K562 (cell line): Measurements from ENCODE around the gene KLHL13. TPM values are rescaled to one million over a fixed set of nuclear protein-coding genes. Genes with fewer than 3 reads are reported as not detected.

ENCODE experiments used
- ATAC-seq: fragments of 200-7000 bp; cut with Tn5 transposase; 3 replicates; pipeline ENCODE4 v1.9.1; 2020; ENCODE audit warnings: moderate library complexity
- BruUV-seq: library from RNA; stranded (reverse); fragments of 400-500 nt; replicated peaks from 2 replicates; lab custom pipeline; 2021; lab: Mats Ljungman, UMichigan
- CTCF ChIA-PET: fragments of 300-600 bp; formaldehyde crosslinking; extraction: SDS; loops from one replicate; lab custom pipeline; 2021; ENCODE audit warnings: low intra/inter-chr PET ratio; lab: Yijun Ruan, JAX
- POLR2A ChIA-PET: fragments of 300-600, 350-650 bp; sonication (Branson Sonifier 250); formaldehyde crosslinking; extraction: SDS; loops from one replicate; lab custom pipeline; 2021; ENCODE audit warnings: antibody characterized with exemption, inconsistent platforms; lab: Yijun Ruan, JAX
- DNase-seq, 4 experiments: peaks; one replicate each; pipeline versions ENCODE4 v3.0.0 to v3.0.0-alpha.2; 2011 to 2018; ENCODE audit warnings: low spot score in 3 of 4, mixed read lengths in 3 of 4; ENCODE audit errors: extremely low read depth in 1 of 4
- FAIRE-seq: peaks from 2 replicates; lab custom pipeline; 2011; peaks lifted over from hg19 to GRCh38; lab: Jason Lieb, UNC
- H2AFZ ChIP-seq: 2 replicates; pipeline ENCODE4 v1.6.0; 2011; ENCODE audit warnings: low read depth, low read length, control low read depth, inconsistent platforms
- H3K27ac ChIP-seq: fragments of 200-600 bp; 3 replicates; pipeline ENCODE4 v1.8.0; 2011; ENCODE audit warnings: low read depth, mild to moderate bottlenecking, control low read depth, inconsistent platforms, low read length, moderate library complexity, mixed read lengths; ENCODE audit errors: extremely low read depth
- H3K27me3 ChIP-seq, 2 experiments: fragments of 300-600 bp in 1 of 2; 2 replicates in 1 of 2; 3 replicates in 1 of 2; pipeline versions ENCODE4 v1.6.0 to v1.8.0; 2011; ENCODE audit warnings: inconsistent platforms in 2 of 2, low read length in 2 of 2, mild to moderate bottlenecking in 1 of 2, mixed read lengths in 1 of 2, moderate library complexity in 1 of 2; ENCODE audit not compliant: control insufficient read depth in 2 of 2, insufficient read depth in 2 of 2
- H3K36me3 ChIP-seq: fragments of 300-600 bp; 3 replicates; pipeline ENCODE4 v1.8.0; 2011; ENCODE audit warnings: mild to moderate bottlenecking, low read length, inconsistent platforms; ENCODE audit not compliant: control insufficient read depth, insufficient read depth
- H3K4me1 ChIP-seq, 2 experiments: fragments of 200-600 bp in 1 of 2; replicated peaks in 1 of 2; 2 replicates in 1 of 2; 3 replicates in 1 of 2; pipeline versions ENCODE4 v1.5.1 to v1.8.0; 2011; ENCODE audit warnings: inconsistent platforms in 2 of 2, low read length in 2 of 2, mild to moderate bottlenecking in 1 of 2, mixed read lengths in 1 of 2, moderate library complexity in 1 of 2; ENCODE audit not compliant: control insufficient read depth in 2 of 2, insufficient read depth in 2 of 2
- H3K4me2 ChIP-seq: 2 replicates; pipeline ENCODE4 v1.6.1; 2011; ENCODE audit warnings: low read length, control low read depth, inconsistent platforms, mixed read lengths; ENCODE audit not compliant: insufficient read depth
- H3K4me3 ChIP-seq: fragments of 200-600 bp; sonication (generic), shearing (Covaris generic); 2 replicates; pipeline ENCODE4 v1.5.1; 2016; ENCODE audit warnings: control low read depth, inconsistent platforms
- H3K79me2 ChIP-seq: fragments of 200-600 bp; 3 replicates; pipeline ENCODE4 v1.8.0; 2011; ENCODE audit warnings: low read length, inconsistent platforms; ENCODE audit not compliant: control insufficient read depth, insufficient read depth
- H3K9ac ChIP-seq, 2 experiments: 2 replicates each; pipeline versions ENCODE4 v1.6.0 to v1.6.1; 2011; ENCODE audit warnings: low read depth in 2 of 2, low read length in 2 of 2, control low read depth in 1 of 2, inconsistent platforms in 1 of 2, mild to moderate bottlenecking in 1 of 2, mixed read lengths in 1 of 2; ENCODE audit not compliant: insufficient read depth in 1 of 2
- H3K9me1 ChIP-seq: one replicate; pipeline ENCODE4 v1.6.0; 2011; ENCODE audit warnings: inconsistent platforms, mild to moderate bottlenecking, low read length, moderate library complexity; ENCODE audit not compliant: control insufficient read depth, insufficient read depth
- H3K9me3 ChIP-seq: replicated peaks from 2 replicates; pipeline ENCODE4 v1.5.1; 2011; ENCODE audit warnings: low read depth, low read length, inconsistent platforms; ENCODE audit not compliant: control insufficient read depth, insufficient read depth
- H4K20me1 ChIP-seq: replicated peaks from 2 replicates; pipeline ENCODE4 v1.6.1; 2011; ENCODE audit warnings: low read length, inconsistent platforms, mixed read lengths; ENCODE audit not compliant: control insufficient read depth, insufficient read depth
- BRD9 ChIP-seq: fragments of 450-650 bp; IDR thresholded peaks from 2 replicates; pipeline ENCODE4 v1.6.1; 2018; ENCODE audit warnings: low read depth; ENCODE audit not compliant: partially characterized antibody
- CCNT2 ChIP-seq: IDR thresholded peaks from 2 replicates; pipeline ENCODE4 v1.6.1; 2011; ENCODE audit warnings: borderline replicate concordance, low read depth, mild to moderate bottlenecking, moderate library complexity, mixed read lengths, low read length; ENCODE audit not compliant: insufficient read length; ENCODE audit errors: extremely low read depth
- HMG20A ChIP-seq: fragments of 450-650 bp; formaldehyde crosslinking; conservative IDR thresholded peaks from 2 replicates; pipeline ENCODE4 v1.4.0; 2020; ENCODE audit warnings: mild to moderate bottlenecking, mixed read lengths
- HMGN3 ChIP-seq: IDR thresholded peaks from 2 replicates; pipeline ENCODE4 v1.6.1; 2011; ENCODE audit warnings: borderline replicate concordance, low read depth, mild to moderate bottlenecking, mixed read lengths, low read length; ENCODE audit not compliant: insufficient read length; ENCODE audit errors: extremely low read depth
- MIER1 ChIP-seq: fragments of 450-650 bp; IDR thresholded peaks from 2 replicates; pipeline ENCODE4 v1.6.1; 2016; ENCODE audit warnings: antibody characterized with exemption, mild to moderate bottlenecking, low read depth
- NCOA1 ChIP-seq: fragments of 450-650 bp; IDR thresholded peaks from 2 replicates; pipeline ENCODE4 v1.6.1; 2016; ENCODE audit warnings: low read depth
- NR1H2 ChIP-seq: sonication (generic); formaldehyde crosslinking; IDR thresholded peaks from 2 replicates; pipeline ENCODE4 v1.4.0; 2020; ENCODE audit warnings: mild to moderate bottlenecking, missing genetic modification reagents
- SFPQ ChIP-seq: fragments of 200-400 bp; formaldehyde crosslinking; IDR thresholded peaks from 2 replicates; pipeline ENCODE4 v1.6.1; 2017; ENCODE audit warnings: mild to moderate bottlenecking, low read depth, low read length, moderate library complexity
- SRSF1 ChIP-seq: fragments of 200-400 bp; formaldehyde crosslinking; IDR thresholded peaks from 2 replicates; pipeline ENCODE4 v1.6.1; 2017; ENCODE audit warnings: mild to moderate bottlenecking, low read depth, low read length, moderate library complexity
- ZNF212 ChIP-seq: fragments of 450-650 bp; formaldehyde crosslinking; IDR thresholded peaks from 2 replicates; pipeline ENCODE4 v1.4.0; 2020; ENCODE audit warnings: mild to moderate bottlenecking
- WGBS: fragments of 100-300 bp; shearing (Covaris generic); methylation state at CpG from one replicate; pipeline ENCODE4 v1.1.6; 2016; ENCODE audit warnings: low coverage, mixed read lengths; ENCODE audit not compliant: insufficient coverage; ENCODE audit errors: missing lambda C conversion rate; 5-methylcytosine and 5-hydroxymethylcytosine counted together
- in situ Hi-C: fragments of 300-500 bp; cut with MboI; formaldehyde crosslinking; loops from 4 replicates; pipeline ENCODE4 v1.15.0; 2018; ENCODE audit warnings: inconsistent platforms, mixed read lengths
- intact Hi-C: fragments of 100-400 bp; cut with micrococcal nuclease; formaldehyde crosslinking; loops from 2 replicates; pipeline ENCODE4 v1.14.2; 2022
- polyA plus RNA-seq, 8 experiments: library from polyadenylated mRNA; depleted of rRNA in 4 of 8; stranded (reverse) in 5 of 8; unstranded in 3 of 8; fragments of >200 nt; fragmentation: Nextera tagmentation in 2 of 8; fragmentation: Illumina TruSeq in 1 of 8; extraction: Ambion mirVana in 2 of 8; extraction: Trizol in 1 of 8; gene quantifications; 2 replicates each; pipeline versions ENCODE4 v1.2.1 to v1.2.3, GENCODE V29; 2011 to 2014; ENCODE audit warnings: inconsistent platforms in 1 of 8, missing spikeins in 1 of 8
- total RNA-seq, 7 experiments: library from RNA; depleted of rRNA in 6 of 7; stranded (reverse); fragments of >200 nt in 6 of 7; fragmentation: Illumina TruSeq in 2 of 7; extraction: Trizol in 2 of 7; gene quantifications; 2 replicates each; pipeline versions ENCODE4 v1.2.1 to v1.2.3, GENCODE V29; 2011 to 2021; ENCODE audit warnings: low replicate concordance in 1 of 7

KLHL13 gene
- total and polyA plus RNA-seq, 9 of the 15 experiments (the other 6 are each of a cell fraction or from before 2014, with no cell fraction given): 1.2 to 4.1 (median 2.2) TPM

- Histone ChIP-seq H2AFZ (no peak overlapping the region), H3K79me2 (no peaks in the 10 kb centered on the region), H3K27me3 (no peaks in the 10 kb centered on the region), H4K20me1 (no peaks in the 10 kb centered on the region), H3K9me1 (no peaks in the 10 kb centered on the region), H3K9me3 (no peaks in the 10 kb centered on the region), H3K4me1 (no peaks in the 10 kb centered on the region), H3K9ac (no peak overlapping the region), H3K36me3 (no peaks in the 10 kb centered on the region), H3K4me3 (no peak overlapping the region), H3K4me2 (no peak overlapping the region), H3K27ac (no peak overlapping the region)
- TF ChIP-seq ZNF212 (CRISPR knock-in tag) (no peak), BRD9 (no peak), MIER1 (no peak), SRSF1 (no peak), CCNT2 (no peak), NCOA1 (no peak), HMG20A (CRISPR knock-in tag) (no peak), NR1H2 (CRISPR knock-in tag) (no peak), SFPQ (no peak), HMGN3 (no peak)
- in situ Hi-C loops (no loop called here), intact Hi-C loops (no loop called here)
- ATAC-seq (no peak), FAIRE-seq (no peak), DNase-seq (no peak)
- no TSS peak for BruUV-seq
- ChIA-PET POLR2A (no interaction called here), CTCF (no interaction called here)
- 0% methylated on average over 2 of the region's 2 CpGs for WGBS
These were observed 57.7 kb downstream of the KLHL13 start for GRCh38 chrX:118058924-118059323.
